Measurements from ENCODE around the gene SLC5A10.

- TF ChIP-seq, protein P1, sequence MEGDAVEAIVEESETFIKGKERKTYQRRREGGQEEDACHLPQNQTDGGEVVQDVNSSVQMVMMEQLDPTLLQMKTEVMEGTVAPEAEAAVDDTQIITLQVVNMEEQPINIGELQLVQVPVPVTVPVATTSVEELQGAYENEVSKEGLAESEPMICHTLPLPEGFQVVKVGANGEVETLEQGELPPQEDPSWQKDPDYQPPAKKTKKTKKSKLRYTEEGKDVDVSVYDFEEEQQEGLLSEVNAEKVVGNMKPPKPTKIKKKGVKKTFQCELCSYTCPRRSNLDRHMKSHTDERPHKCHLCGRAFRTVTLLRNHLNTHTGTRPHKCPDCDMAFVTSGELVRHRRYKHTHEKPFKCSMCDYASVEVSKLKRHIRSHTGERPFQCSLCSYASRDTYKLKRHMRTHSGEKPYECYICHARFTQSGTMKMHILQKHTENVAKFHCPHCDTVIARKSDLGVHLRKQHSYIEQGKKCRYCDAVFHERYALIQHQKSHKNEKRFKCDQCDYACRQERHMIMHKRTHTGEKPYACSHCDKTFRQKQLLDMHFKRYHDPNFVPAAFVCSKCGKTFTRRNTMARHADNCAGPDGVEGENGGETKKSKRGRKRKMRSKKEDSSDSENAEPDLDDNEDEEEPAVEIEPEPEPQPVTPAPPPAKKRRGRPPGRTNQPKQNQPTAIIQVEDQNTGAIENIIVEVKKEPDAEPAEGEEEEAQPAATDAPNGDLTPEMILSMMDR (IDR thresholded peaks at IDR 0.05 in 8 of 11, conservative IDR thresholded peaks at IDR 0.05 in 3 of 11): no peak
- TF ChIP-seq POLR2A (IDR thresholded peaks at IDR 0.05): no peak
Observed at GRCh38 chr17:19022128-19022527, 70.2 kb downstream of the SLC5A10 start.
